GM19025 (cell line): Measurements from ENCODE around the gene APOBEC3H.

Experiments
- ATAC-seq: cut with Tn5 transposase; IDR thresholded peaks from one replicate; pipeline ENCODE4 v1.9.1; 2021; ENCODE audit warnings: mild to moderate bottlenecking, low read depth, moderate library complexity; ENCODE audit not compliant: unreplicated experiment

Gene APOBEC3H

DNA sequence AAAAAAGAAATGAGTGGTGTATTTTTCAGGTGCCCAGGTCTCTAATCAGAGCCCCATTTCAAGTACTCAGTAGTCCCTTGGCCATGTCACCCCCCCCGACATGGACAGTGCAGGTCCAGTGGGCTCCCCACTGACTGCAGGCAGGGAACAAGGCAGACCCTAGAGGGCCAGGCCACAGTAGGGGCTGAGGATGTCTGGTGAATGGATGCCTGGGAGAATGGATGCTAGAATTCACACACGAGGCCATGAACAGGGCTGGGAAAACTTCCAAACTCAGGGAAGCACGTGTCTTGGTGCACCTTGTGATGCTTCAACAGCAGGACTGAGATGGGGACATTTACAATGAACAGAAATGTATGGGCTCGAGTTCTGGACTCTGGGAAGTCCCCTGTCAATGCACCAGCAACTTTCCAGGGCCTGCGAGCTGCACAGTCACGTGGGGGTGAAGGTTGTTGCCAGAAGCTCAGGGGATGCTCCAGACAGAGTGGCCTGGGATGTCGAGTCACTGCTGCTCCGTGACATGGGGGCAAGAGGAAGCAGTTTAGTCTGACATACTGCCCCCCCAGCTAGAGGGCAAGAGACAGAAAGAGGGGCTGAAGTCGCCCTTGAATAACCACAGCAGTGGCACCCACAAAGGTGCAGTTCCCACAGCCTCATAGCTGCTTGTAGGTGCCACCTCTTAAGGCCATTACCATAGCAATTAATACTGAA, 16.8 kb upstream of the APOBEC3H start:
- ATAC-seq: no peak

GRCh38 chr22:39081016-39081415, 16.0 kb upstream of the APOBEC3H start:
- no peak for ATAC-seq

- ATAC-seq: no peak
These were observed 15.4 kb upstream of the APOBEC3H start for GRCh38 chr22:39081598-39081997.

DNA sequence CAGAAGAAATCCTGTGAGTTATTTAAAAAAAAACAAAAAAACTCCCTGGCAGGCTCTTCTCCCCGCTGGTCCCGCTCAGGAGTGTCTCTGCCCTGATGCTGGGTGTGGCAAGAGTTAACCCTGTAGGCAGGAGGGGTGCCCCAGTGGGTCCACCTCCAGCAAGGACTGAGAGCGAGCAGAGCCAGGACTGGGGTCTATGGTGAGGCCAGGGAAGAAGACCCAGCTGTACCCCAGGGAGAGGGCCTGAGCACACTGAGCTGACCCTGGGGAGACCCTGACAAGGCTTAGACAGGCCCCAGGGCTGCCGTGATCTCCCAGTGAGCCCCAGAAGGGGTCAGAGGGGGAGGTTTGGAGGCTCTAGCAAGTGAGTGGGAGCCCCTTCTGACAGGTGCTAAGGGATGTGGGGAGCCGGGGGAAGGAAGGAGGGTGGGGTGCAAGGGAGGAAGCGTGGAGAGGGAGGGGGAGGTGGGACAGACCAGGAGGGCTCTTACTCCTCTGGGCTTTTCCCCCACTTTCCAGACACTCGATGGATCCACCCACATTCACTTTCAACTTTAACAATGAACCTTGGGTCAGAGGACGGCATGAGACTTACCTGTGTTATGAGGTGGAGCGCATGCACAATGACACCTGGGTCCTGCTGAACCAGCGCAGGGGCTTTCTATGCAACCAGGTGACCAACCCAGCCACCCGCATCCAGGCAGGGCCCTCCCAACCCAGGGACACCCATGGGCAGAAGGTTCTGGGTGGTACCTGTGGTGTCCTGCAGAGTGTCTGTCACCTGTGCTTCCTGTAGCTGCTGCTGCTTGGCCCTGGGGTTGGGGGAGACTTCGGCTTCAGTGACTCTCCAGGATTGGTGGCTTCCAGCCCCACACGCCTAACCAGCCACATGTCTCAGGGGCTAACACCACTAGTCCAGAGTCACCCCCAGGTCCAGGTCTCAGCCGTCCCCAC, 13.6 kb upstream of the APOBEC3H start:
- ATAC-seq: no peak

- no peak for ATAC-seq
These were observed 12.4 kb upstream of the APOBEC3H start for GRCh38 chr22:39084666-39085065.

GRCh38 chr22:39087098-39087497, 9.9 kb upstream of the APOBEC3H start:
- no peak for ATAC-seq

DNA sequence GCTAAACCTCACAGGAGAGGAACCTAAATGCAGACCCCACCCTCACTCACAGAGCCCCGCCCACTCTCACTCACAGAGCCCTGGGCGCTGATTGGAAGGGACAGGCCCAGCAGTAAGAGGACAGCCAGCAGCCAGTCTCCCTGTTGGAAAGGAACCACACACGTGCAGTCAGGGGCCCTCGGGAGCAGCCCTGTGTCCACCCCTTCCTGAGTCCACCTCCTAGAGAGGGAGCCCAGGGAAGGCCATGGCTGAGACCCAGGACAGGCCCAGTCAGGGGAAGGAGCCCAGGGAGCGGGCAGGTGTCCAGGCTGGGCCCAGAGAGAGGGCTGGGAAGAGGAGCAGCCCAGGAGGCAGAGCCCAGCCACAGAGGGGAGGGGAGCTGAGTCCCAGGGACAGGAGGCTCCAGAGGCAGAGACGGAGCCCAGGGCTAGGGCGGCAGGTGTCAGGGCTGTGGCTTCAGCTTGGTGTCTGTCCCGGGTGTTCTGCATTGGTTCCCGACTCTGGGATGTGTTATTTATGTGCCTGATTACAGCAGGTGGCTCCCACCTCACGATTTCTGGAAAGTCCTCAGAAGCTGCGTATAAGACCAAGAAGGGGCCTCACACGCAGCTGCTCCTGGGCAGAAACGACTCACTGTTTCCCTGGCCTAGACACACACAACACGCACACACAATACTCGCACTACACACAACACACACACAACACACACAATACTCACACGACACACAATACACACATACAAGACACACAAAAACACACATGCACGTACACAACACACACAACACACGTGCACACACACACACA, 9.0 kb upstream of the APOBEC3H start:
- ATAC-seq: no peak

- ATAC-seq: no peak
These were observed 8.4 kb upstream of the APOBEC3H start for GRCh38 chr22:39088685-39089032.

DNA sequence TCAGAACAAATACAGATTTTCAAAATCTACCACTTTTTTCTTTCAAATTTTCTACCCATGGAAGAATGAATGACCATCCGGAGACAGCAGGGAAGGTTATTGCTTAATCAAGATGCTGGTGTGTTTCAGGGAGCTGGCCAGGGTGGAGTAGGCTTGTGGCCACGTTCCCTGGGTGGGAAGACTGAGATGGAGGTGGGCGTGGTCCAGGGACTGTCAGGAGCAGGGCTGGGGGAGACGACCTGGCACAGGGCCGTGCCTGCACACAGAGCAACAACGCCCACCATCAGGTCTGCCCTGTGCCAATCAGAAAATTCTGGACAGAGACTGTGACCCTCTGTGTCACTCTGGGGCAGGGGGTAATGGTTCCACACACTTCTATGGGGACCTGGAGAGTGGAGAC, 7.1 kb upstream of the APOBEC3H start:
- ATAC-seq: no peak

DNA sequence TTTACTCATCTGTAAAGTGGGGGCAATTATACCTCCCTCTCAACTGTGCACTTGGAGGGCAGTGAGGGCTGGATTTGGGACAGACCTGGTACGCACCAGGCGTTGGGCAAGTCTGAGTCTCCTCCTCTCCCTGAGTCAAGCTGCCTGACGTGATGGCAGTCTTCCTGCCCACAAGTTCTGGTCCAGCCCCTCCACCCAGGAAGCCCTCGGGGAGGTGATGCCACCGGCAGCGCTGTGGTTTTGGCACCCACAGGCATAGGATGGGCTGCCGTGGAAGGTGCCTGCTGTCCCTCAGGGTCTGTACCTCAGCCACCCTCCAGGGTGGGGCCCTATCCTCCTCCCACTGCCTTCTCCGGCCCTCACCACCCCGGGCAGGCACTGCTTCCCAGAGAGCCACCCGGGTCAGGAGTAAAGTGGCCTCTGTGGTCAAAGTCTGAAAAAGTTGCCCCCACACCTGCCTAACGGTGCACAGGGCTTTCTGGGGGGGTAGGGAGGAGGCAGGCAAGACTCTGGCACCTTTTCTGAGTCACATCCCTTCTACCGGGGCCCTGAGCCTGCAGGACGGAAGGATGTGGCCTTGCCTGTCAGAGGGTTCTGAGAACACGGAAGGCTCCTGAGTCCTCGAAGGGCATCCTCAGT, 6.5 kb upstream of the APOBEC3H start:
- no peak for ATAC-seq

DNA sequence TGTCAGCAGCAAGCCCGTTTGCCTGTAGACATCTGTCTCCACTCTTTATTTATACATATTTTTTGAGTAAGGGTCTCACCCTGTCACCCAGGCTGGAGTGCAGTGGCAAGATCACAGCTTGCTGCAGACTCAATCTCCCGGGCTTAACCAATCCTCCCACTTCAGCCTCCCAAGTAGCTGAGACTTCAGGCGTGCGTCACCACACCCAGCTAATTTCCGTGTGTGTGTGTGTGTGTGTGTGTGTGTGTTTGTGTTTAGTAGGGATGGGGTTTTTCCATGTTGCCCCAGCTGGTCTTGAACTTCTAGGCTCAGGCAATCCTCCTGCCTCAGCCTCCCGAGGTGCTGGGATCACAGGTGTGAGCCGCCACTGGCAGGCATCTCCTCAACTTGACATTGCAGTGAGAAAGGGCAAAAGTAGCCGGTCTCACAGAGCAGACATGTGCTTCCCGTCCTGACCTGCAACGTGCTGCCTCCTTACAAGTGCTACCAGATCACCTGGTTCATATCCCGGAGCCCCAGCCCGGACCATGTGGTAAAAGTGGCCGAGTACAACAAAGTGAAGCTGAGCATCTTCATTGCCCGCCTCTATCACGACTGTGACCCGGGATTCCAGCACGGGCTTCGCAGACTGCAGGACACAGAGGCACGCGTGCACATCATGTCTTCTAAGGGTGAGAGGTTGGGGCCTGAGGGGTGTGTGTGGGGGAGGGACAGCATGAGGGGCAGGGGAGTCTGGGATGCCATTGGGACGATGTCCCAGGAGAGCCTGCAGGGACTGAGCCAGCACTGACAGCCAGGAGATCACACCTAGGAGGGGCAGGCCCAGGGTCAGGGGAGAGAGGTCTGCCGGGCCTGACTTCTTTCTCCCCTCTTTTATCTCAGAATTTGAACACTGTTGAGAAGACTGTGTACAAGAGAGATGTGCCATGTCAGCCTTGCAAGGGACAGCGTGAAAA, 5.6 kb upstream of the APOBEC3H start:
- no peak for ATAC-seq

- ATAC-seq: no peak
These were observed 4.8 kb upstream of the APOBEC3H start for GRCh38 chr22:39092111-39092862.

- ATAC-seq: no peak
These were observed 2.2 kb upstream of the APOBEC3H start for GRCh38 chr22:39094717-39095389.

GRCh38 chr22:39095971-39096370, 1.1 kb upstream of the APOBEC3H start:
- no peak for ATAC-seq

DNA sequence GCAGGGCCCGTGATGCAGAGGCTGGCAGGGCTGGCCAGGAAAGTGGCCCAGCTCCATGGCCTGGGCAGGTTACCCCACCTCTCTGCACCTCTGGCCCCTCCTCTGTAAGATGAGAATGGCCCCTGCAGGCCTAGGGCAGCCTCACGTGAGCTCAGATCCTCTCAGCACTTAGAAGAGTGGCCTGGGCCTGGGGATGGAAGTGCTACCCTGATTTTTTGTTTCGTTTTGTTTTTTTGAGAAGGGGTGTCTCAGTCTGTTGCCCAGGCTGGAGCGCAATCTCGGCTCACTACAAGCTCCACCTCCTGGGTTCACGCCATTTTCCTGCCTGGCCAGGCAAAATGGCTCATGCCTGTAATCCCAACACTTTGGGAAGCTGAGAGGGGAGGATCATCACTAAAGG, 982 bp downstream of the APOBEC3H start:
- ATAC-seq: no peak

- ATAC-seq: no peak
These were observed 1.5 kb downstream of the APOBEC3H start for GRCh38 chr22:39098576-39098975.

DNA sequence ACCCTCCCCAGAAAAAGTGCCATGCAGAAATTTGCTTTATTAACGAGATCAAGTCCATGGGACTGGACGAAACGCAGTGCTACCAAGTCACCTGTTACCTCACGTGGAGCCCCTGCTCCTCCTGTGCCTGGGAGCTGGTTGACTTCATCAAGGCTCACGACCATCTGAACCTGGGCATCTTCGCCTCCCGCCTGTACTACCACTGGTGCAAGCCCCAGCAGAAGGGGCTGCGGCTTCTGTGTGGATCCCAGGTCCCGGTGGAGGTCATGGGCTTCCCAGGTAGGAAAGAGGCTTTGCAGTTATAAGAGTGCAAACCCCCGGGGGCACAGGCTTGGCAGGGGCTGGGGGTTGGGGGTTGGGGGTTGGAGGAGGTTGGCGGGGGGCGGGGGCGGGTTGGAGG, 4.2 kb downstream of the APOBEC3H start:
- ATAC-seq: no peak

GRCh38 chr22:39103431-39103830, 6.4 kb downstream of the APOBEC3H start:
- ATAC-seq: no peak
